Upper lobe of left lung (tissue), 6 donors: ENCODE measurements around the gene DMRTA2. TPM values are rescaled to one million over a fixed set of nuclear protein-coding genes. Genes with fewer than 3 reads are reported as not detected.

Source experiments
- ATAC-seq, 2 donors: fragments of 200-7000 bp; cut with Tn5 transposase; one replicate each; pipeline ENCODE4 v1.9.1; 2022; ENCODE audit warnings: mild to moderate bottlenecking in 2 of 2, moderate library complexity in 2 of 2; ENCODE audit not compliant: low FRiP score in 2 of 2
- DNase-seq, 2 donors: peaks; one replicate each; pipeline ENCODE4 v3.0.0-alpha.2; 2019 to 2020
- H3K27ac ChIP-seq, 4 donors: fragments of 200-600 bp; sonication (generic); one replicate each; pipeline ENCODE4 v1.5.1; 2016 to 2019
- H3K27me3 ChIP-seq, 4 donors: fragments of 200-600 bp; sonication (generic); one replicate each; pipeline ENCODE4 v1.5.1; 2017 to 2019
- H3K36me3 ChIP-seq, 4 donors: fragments of 200-600 bp; sonication (generic); one replicate each; pipeline ENCODE4 v1.5.1; 2016 to 2019
- H3K4me1 ChIP-seq, 4 donors: fragments of 200-600 bp; sonication (generic); one replicate each; pipeline ENCODE4 v1.5.1; 2018 to 2019
- H3K4me3 ChIP-seq, 4 donors: fragments of 200-600 bp; sonication (generic); one replicate each; pipeline ENCODE4 v1.5.1; 2017 to 2019; ENCODE audit warnings: mild to moderate bottlenecking in 2 of 4, moderate library complexity in 1 of 4
- H3K9me3 ChIP-seq, 4 donors: fragments of 200-600 bp; sonication (generic); one replicate each; pipeline ENCODE4 v1.5.1; 2018 to 2019
- CTCF ChIP-seq, 6 experiments: fragments of 450-650 bp in 4 of 6; fragments of 200-600 bp in 2 of 6; sonication (generic) in 2 of 6; IDR thresholded peaks; one replicate each; pipeline ENCODE4 v1.5.1; 2016 to 2019; ENCODE audit warnings: antibody characterized with exemption in 6 of 6
- EP300 ChIP-seq, 4 donors: sonication (generic); formaldehyde crosslinking; IDR thresholded peaks; one replicate each; pipeline ENCODE4 v1.5.1; 2017; ENCODE audit warnings: antibody characterized with exemption in 4 of 4, control low read depth in 2 of 4
- POLR2A ChIP-seq, 4 donors: fragments of 450-650 bp; IDR thresholded peaks; one replicate each; pipeline ENCODE4 v1.5.1; 2016 to 2017; ENCODE audit warnings: antibody characterized with exemption in 4 of 4, mild to moderate bottlenecking in 2 of 4
- POLR2AphosphoS5 ChIP-seq, 2 donors: sonication (generic); formaldehyde crosslinking; IDR thresholded peaks; one replicate each; pipeline ENCODE4 v1.5.1; 2017; ENCODE audit warnings: antibody characterized with exemption in 2 of 2
- WGBS, 2 donors: methylation state at CpG; one replicate each; pipeline ENCODE4 v1.1.5; 2017 to 2018; 5-methylcytosine and 5-hydroxymethylcytosine counted together
- total RNA-seq, 6 donors: library from RNA; depleted of rRNA in 4 of 6; stranded (reverse); fragments of >200 nt in 4 of 6; gene quantifications; one replicate each; pipeline versions ENCODE4 v1.1.0 to v1.2.1, GENCODE V29; 2016 to 2021
- donor health status: DM: no; HTN: no; CAD: no; lungs with moderate emphysema.
- donor health status: DM: no; HTN: yes; CAD: no; lungs with severe emphysema.

The DMRTA2 gene
- total RNA-seq, 6 donors from 2014 or later, result 0.13 to 0.39 TPM; not detected in 4

GRCh38 chr1:50369830-50370229 lies 53.4 kb downstream of the DMRTA2 start:
- no peaks in the 10 kb centered on the region for H3K36me3 ChIP-seq
- no peaks in the 10 kb centered on the region for H3K9me3 ChIP-seq
- 81 to 84% methylated on average over 7 of the region's 7 CpGs for WGBS, 2 donors
- TF ChIP-seq CTCF (IDR thresholded peaks at IDR 0.05) (peak in 1 of 6 experiments; percentile 8), POLR2AphosphoS5 (IDR thresholded peaks at IDR 0.05) (no peak)
- no peak overlapping the region for H3K27ac ChIP-seq
- no peaks in the 10 kb centered on the region for H3K27me3 ChIP-seq
- peaks cover 0 to 6% (median 2%) of the 10 kb centered on the region in 4 donors for H3K4me1 ChIP-seq
- no peak overlapping the region for H3K4me3 ChIP-seq
- ATAC-seq, result no peak
- no peak for DNase-seq

- H3K27ac ChIP-seq, result no peak overlapping the region
- no peaks in the 10 kb centered on the region for H3K27me3 ChIP-seq
- H3K4me1 ChIP-seq, result peaks cover 0 to 6% (median 2%) of the 10 kb centered on the region in 4 donors
- no peak overlapping the region for H3K4me3 ChIP-seq
- TF ChIP-seq POLR2AphosphoS5 (IDR thresholded peaks at IDR 0.05), result no peak
- TF ChIP-seq EP300 (IDR thresholded peaks at IDR 0.05), result no peak
- TF ChIP-seq CTCF (IDR thresholded peaks at IDR 0.05), result no peak
- no peak for TF ChIP-seq POLR2A (IDR thresholded peaks at IDR 0.05)
- ATAC-seq (no peak), DNase-seq (no peak)
- no peaks in the 10 kb centered on the region for H3K9me3 ChIP-seq
- WGBS, 2 donors, result 78 to 79% methylated on average over 5 of the region's 5 CpGs
- H3K36me3 ChIP-seq, result no peaks in the 10 kb centered on the region
These were observed 54.1 kb downstream of the DMRTA2 start for GRCh38 chr1:50369008-50369634.

GRCh38 chr1:50368179-50369007 lies 54.9 kb downstream of the DMRTA2 start:
- ATAC-seq, result peak; percentile 67 to 69
- no peaks in the 10 kb centered on the region for H3K27me3 ChIP-seq

More at GRCh38 chr1:50368179-50369007, 54.9 kb downstream of the DMRTA2 start:
- TF ChIP-seq CTCF (IDR thresholded peaks at IDR 0.05) (peak in 5 of 6 experiments; percentile 16 to 74 (median 72)), POLR2A (IDR thresholded peaks at IDR 0.05) (no peak)
- Histone ChIP-seq H3K36me3 (no peaks in the 10 kb centered on the region), H3K4me1 (peaks cover 0 to 6% (median 2%) of the 10 kb centered on the region in 4 donors), H3K27ac (no peak overlapping the region), H3K4me3 (no peak overlapping the region), H3K9me3 (no peaks in the 10 kb centered on the region)
- WGBS, 2 donors, result 20 to 21% methylated on average over 26 to 31 of the region's 31 CpGs
- DNase-seq, result peak in 1 of 2 donors; percentile 78
